GM23338 (cell line): Measurements from ENCODE around the gene SACM1L. TPM values are rescaled to one million over a fixed set of nuclear protein-coding genes. Genes with fewer than 3 reads are reported as not detected.
A peak's percentile ranks its signal among the peaks of the same experiment; 100 is the strongest.

ENCODE experiments used
- ATAC-seq: fragments of 200-7000 bp; cut with Tn5 transposase; 3 replicates; pipeline ENCODE4 v1.9.1; 2020
- DNase-seq: peaks from one replicate; pipeline ENCODE4 v3.0.0-alpha.2; 2015; ENCODE audit warnings: low spot score
- H2AFZ ChIP-seq: fragments of 200-600 bp; sonication (generic); 2 replicates; pipeline ENCODE4 v1.8.0; 2016; ENCODE audit warnings: antibody characterized with exemption, mild to moderate bottlenecking, moderate library complexity
- H3F3A ChIP-seq: fragments of 200-600 bp; sonication (generic); replicated peaks from 2 replicates; pipeline ENCODE4 v1.8.0; 2017; ENCODE audit warnings: antibody characterized with exemption, mixed run types, low read depth
- H3K27ac ChIP-seq: fragments of 200-600 bp; sonication (generic); 2 replicates; pipeline ENCODE4 v1.6.1; 2016; ENCODE audit warnings: low read depth
- H3K27me3 ChIP-seq: fragments of 200-600 bp; sonication (generic); 2 replicates; pipeline ENCODE4 v1.8.0; 2016; ENCODE audit warnings: mild to moderate bottlenecking, mixed run types, moderate library complexity; ENCODE audit not compliant: insufficient read depth
- H3K36me3 ChIP-seq: fragments of 200-600 bp; sonication (generic); 2 replicates; pipeline ENCODE4 v1.8.0; 2016; ENCODE audit warnings: mild to moderate bottlenecking; ENCODE audit not compliant: insufficient read depth
- H3K4me1 ChIP-seq: fragments of 200-600 bp; sonication (generic); 2 replicates; pipeline ENCODE4 v1.8.0; 2016; ENCODE audit warnings: mild to moderate bottlenecking, moderate library complexity; ENCODE audit not compliant: insufficient read depth
- H3K4me2 ChIP-seq: fragments of 200-600 bp; sonication (generic); 2 replicates; pipeline ENCODE4 v1.7.1; 2017; ENCODE audit warnings: mixed run types
- H3K4me3 ChIP-seq: fragments of 200-600 bp; sonication (generic); 2 replicates; pipeline ENCODE4 v1.6.1; 2016; ENCODE audit warnings: mixed run types
- H3K79me2 ChIP-seq: fragments of 200-600 bp; sonication (generic); replicated peaks from 2 replicates; pipeline ENCODE4 v1.8.0; 2017; ENCODE audit warnings: mild to moderate bottlenecking; ENCODE audit not compliant: insufficient read depth
- H3K9me2 ChIP-seq: fragments of 200-600 bp; sonication (generic); 2 replicates; pipeline ENCODE4 v1.8.0; 2017; ENCODE audit not compliant: insufficient read depth
- H4K20me1 ChIP-seq: fragments of 200-600 bp; sonication (generic); replicated peaks from 2 replicates; pipeline ENCODE4 v1.8.0; 2017; ENCODE audit warnings: mild to moderate bottlenecking; ENCODE audit not compliant: insufficient read depth
- H3K27ac Mint-ChIP-seq: 2 replicates; pipeline ENCODE4 v1.8.0; 2020; ENCODE audit warnings: inconsistent platforms, mild to moderate bottlenecking, moderate library complexity, mixed read lengths
- H3K27me3 Mint-ChIP-seq: 3 replicates; pipeline ENCODE4 v1.8.0; 2022; ENCODE audit warnings: low read depth, mild to moderate bottlenecking, moderate library complexity, mixed read lengths, inconsistent platforms; ENCODE audit not compliant: insufficient read depth, poor library complexity
- H3K36me3 Mint-ChIP-seq: 3 replicates; pipeline ENCODE4 v1.8.0; 2021; ENCODE audit warnings: low read depth, mild to moderate bottlenecking, inconsistent platforms, moderate library complexity, mixed read lengths
- H3K4me1 Mint-ChIP-seq: 3 replicates; pipeline ENCODE4 v1.8.0; 2020; ENCODE audit warnings: mild to moderate bottlenecking, inconsistent platforms, mixed read lengths
- H3K4me3 Mint-ChIP-seq: 3 replicates; pipeline ENCODE4 v1.8.0; 2021; ENCODE audit warnings: moderate library complexity, mild to moderate bottlenecking, inconsistent platforms, mixed read lengths
- H3K9me3 Mint-ChIP-seq: 3 replicates; pipeline ENCODE4 v1.8.0; 2020; ENCODE audit warnings: moderate library complexity, mild to moderate bottlenecking, inconsistent platforms, mixed read lengths
- CREB1 ChIP-seq: fragments of 250-450 bp; sonication (Bioruptor Pico); IDR thresholded peaks from 2 replicates; pipeline ENCODE4 v1.5.0; 2020; ENCODE audit warnings: low read depth, mild to moderate bottlenecking, moderate library complexity
- CTCF ChIP-seq, 2 experiments: fragments of 200-600 bp in 1 of 2; sonication (generic) in 1 of 2; conservative IDR thresholded peaks; 2 replicates each; pipeline versions ENCODE4 v1.5.1 to v1.6.1; 2016 to 2017; ENCODE audit warnings: antibody characterized with exemption in 2 of 2, low read depth in 2 of 2, mild to moderate bottlenecking in 2 of 2, moderate library complexity in 1 of 2
- ETS1 ChIP-seq: IDR thresholded peaks from 2 replicates; pipeline ENCODE4 v1.6.1; 2016; ENCODE audit warnings: antibody characterized with exemption
- EZH2 ChIP-seq: fragments of 200-600 bp; sonication (generic); IDR thresholded peaks from one replicate; pipeline ENCODE4 v1.8.0; 2017; ENCODE audit warnings: antibody characterized with exemption, mild to moderate bottlenecking, low read depth; ENCODE audit not compliant: unreplicated experiment
- EZH2phosphoT487 ChIP-seq: fragments of 200-600 bp; sonication (generic); IDR thresholded peaks from one replicate; pipeline ENCODE4 v1.8.1; 2018; ENCODE audit warnings: antibody characterized with exemption; ENCODE audit not compliant: unreplicated experiment
- JUNB ChIP-seq: IDR thresholded peaks from one replicate; pipeline ENCODE4 v1.6.1; 2016; ENCODE audit warnings: antibody characterized with exemption; ENCODE audit not compliant: unreplicated experiment
- NANOG ChIP-seq: IDR thresholded peaks from 2 replicates; pipeline ENCODE4 v1.6.1; 2016; ENCODE audit warnings: antibody characterized with exemption, borderline replicate concordance
- POLR2AphosphoS5 ChIP-seq: IDR thresholded peaks from 2 replicates; pipeline ENCODE4 v1.6.1; 2016; ENCODE audit warnings: antibody characterized with exemption, low read depth
- STAT1 ChIP-seq: IDR thresholded peaks from one replicate; pipeline ENCODE4 v1.6.1; 2016; ENCODE audit warnings: antibody characterized with exemption; ENCODE audit not compliant: unreplicated experiment
- ZNF114 ChIP-seq: fragments of 250-450 bp; sonication (Bioruptor Pico); IDR thresholded peaks from 2 replicates; pipeline ENCODE4 v1.5.0; 2020; ENCODE audit warnings: mild to moderate bottlenecking, moderate library complexity
- ZNF331 ChIP-seq: fragments of 250-450 bp; sonication (Bioruptor Pico); IDR thresholded peaks from 2 replicates; pipeline ENCODE4 v1.5.0; 2020; ENCODE audit warnings: low read depth, mild to moderate bottlenecking, moderate library complexity
- polyA plus RNA-seq: library from polyadenylated mRNA; unstranded; fragments of >200 nt; fragmentation: Nextera tagmentation; extraction: Ambion mirVana; gene quantifications from 2 replicates; pipeline ENCODE4 v1.2.1, GENCODE V29; 2016
- total RNA-seq: library from RNA; depleted of rRNA; stranded (reverse); fragments of >200 nt; shearing (Covaris generic); gene quantifications from 2 replicates; pipeline ENCODE4 v1.2.3, GENCODE V29; 2014
- TF ChIP-seq, protein P1 (sequence below): fragments of 250-450 bp; sonication (Bioruptor Pico); IDR thresholded peaks from 2 replicates; pipeline ENCODE4 v1.5.0; 2020; ENCODE audit warnings: mild to moderate bottlenecking, moderate library complexity
- TF ChIP-seq, protein P2 (sequence below): IDR thresholded peaks from one replicate; pipeline ENCODE4 v1.6.1; 2018; ENCODE audit warnings: antibody characterized with exemption; ENCODE audit not compliant: unreplicated experiment

SACM1L gene
- total and polyA plus RNA-seq, 2 experiments from 2014 or later = 43.5 to 97.8 TPM

DNA sequence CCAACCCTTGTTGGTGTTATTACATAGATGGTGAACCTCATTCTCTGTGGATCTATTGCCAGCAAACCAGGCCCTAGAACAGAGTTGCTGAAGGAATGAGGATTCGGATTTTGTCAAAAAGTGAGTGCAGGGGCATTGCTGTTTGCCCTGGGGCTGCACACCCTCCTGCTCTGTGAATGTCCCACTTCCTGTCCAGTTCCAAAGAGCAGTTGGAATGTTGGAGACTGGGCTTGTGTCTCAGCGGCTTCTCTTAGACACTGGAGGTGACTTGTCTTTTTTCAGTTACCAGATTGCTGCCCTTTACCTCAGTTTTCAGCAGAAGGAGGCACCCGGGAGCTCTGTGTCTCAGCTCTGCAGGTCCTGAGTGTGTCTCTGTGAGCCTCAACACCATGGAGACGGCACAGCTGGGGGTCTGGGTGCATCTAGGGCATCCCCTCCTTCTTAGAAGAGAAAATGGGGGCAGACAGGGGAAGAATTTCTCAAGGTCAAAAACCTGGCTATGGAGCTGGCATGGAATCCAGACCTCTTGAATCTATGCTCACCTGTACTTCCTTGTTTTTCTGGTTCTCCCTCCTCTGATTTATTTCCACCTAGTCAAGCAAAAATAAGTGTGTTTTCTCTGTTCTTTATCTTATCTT is 48.4 kb upstream of the SACM1L start:
- 0 out of 2 replicates have a peak, but pooled peaks cover 6% of the 10 kb centered on the region for H3K9me2 ChIP-seq
- H3K27me3 Mint-ChIP-seq = peaks cover 14% of the 10 kb centered on the region
- peaks cover 45% of the 10 kb centered on the region for H3K4me1 ChIP-seq
- H2AFZ ChIP-seq = no peak overlapping the region
- ATAC-seq = no peak
- peaks cover 5% of the 10 kb centered on the region; the same call in 1 of the 2 replicates for H3K36me3 ChIP-seq
- H3F3A ChIP-seq = no peaks in the 10 kb centered on the region
- peak overlapping the region; percentile 55; the same call in 1 of the 2 replicates for H3K27ac ChIP-seq
- TF ChIP-seq CREB1 (CRISPR knock-in tag) (no peak), NANOG (no peak), JUNB (no peak), STAT1 (no peak), CTCF (conservative IDR thresholded peaks at IDR 0.05; ENCODE audit: low read depth in 2 of 2) (no peak), POLR2AphosphoS5 (no peak), ZNF331 (CRISPR knock-in tag) (no peak), ZNF114 (CRISPR knock-in tag) (no peak), EZH2 (no peak), ETS1 (no peak), EZH2phosphoT487 (no peak)
- TF ChIP-seq, protein P1, sequence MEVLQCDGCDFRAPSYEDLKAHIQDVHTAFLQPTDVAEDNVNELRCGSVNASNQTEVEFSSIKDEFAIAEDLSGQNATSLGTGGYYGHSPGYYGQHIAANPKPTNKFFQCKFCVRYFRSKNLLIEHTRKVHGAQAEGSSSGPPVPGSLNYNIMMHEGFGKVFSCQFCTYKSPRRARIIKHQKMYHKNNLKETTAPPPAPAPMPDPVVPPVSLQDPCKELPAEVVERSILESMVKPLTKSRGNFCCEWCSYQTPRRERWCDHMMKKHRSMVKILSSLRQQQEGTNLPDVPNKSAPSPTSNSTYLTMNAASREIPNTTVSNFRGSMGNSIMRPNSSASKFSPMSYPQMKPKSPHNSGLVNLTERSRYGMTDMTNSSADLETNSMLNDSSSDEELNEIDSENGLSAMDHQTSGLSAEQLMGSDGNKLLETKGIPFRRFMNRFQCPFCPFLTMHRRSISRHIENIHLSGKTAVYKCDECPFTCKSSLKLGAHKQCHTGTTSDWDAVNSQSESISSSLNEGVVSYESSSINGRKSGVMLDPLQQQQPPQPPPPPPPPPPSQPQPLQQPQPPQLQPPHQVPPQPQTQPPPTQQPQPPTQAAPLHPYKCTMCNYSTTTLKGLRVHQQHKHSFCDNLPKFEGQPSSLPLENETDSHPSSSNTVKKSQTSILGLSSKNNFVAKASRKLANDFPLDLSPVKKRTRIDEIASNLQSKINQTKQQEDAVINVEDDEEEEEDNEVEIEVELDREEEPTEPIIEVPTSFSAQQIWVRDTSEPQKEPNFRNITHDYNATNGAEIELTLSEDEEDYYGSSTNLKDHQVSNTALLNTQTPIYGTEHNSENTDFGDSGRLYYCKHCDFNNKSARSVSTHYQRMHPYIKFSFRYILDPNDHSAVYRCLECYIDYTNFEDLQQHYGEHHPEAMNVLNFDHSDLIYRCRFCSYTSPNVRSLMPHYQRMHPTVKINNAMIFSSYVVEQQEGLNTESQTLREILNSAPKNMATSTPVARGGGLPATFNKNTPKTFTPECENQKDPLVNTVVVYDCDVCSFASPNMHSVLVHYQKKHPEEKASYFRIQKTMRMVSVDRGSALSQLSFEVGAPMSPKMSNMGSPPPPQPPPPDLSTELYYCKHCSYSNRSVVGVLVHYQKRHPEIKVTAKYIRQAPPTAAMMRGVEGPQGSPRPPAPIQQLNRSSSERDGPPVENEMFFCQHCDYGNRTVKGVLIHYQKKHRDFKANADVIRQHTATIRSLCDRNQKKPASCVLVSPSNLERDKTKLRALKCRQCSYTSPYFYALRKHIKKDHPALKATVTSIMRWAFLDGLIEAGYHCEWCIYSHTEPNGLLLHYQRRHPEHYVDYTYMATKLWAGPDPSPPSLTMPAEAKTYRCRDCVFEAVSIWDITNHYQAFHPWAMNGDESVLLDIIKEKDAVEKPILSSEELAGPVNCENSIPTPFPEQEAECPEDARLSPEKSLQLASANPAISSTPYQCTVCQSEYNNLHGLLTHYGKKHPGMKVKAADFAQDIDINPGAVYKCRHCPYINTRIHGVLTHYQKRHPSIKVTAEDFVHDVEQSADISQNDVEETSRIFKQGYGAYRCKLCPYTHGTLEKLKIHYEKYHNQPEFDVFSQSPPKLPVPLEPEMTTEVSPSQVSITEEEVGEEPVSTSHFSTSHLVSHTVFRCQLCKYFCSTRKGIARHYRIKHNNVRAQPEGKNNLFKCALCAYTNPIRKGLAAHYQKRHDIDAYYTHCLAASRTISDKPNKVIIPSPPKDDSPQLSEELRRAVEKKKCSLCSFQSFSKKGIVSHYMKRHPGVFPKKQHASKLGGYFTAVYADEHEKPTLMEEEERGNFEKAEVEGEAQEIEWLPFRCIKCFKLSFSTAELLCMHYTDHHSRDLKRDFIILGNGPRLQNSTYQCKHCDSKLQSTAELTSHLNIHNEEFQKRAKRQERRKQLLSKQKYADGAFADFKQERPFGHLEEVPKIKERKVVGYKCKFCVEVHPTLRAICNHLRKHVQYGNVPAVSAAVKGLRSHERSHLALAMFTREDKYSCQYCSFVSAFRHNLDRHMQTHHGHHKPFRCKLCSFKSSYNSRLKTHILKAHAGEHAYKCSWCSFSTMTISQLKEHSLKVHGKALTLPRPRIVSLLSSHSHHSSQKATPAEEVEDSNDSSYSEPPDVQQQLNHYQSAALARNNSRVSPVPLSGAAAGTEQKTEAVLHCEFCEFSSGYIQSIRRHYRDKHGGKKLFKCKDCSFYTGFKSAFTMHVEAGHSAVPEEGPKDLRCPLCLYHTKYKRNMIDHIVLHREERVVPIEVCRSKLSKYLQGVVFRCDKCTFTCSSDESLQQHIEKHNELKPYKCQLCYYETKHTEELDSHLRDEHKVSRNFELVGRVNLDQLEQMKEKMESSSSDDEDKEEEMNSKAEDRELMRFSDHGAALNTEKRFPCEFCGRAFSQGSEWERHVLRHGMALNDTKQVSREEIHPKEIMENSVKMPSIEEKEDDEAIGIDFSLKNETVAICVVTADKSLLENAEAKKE (CRISPR knock-in tag) = no peak
- TF ChIP-seq, protein P2, sequence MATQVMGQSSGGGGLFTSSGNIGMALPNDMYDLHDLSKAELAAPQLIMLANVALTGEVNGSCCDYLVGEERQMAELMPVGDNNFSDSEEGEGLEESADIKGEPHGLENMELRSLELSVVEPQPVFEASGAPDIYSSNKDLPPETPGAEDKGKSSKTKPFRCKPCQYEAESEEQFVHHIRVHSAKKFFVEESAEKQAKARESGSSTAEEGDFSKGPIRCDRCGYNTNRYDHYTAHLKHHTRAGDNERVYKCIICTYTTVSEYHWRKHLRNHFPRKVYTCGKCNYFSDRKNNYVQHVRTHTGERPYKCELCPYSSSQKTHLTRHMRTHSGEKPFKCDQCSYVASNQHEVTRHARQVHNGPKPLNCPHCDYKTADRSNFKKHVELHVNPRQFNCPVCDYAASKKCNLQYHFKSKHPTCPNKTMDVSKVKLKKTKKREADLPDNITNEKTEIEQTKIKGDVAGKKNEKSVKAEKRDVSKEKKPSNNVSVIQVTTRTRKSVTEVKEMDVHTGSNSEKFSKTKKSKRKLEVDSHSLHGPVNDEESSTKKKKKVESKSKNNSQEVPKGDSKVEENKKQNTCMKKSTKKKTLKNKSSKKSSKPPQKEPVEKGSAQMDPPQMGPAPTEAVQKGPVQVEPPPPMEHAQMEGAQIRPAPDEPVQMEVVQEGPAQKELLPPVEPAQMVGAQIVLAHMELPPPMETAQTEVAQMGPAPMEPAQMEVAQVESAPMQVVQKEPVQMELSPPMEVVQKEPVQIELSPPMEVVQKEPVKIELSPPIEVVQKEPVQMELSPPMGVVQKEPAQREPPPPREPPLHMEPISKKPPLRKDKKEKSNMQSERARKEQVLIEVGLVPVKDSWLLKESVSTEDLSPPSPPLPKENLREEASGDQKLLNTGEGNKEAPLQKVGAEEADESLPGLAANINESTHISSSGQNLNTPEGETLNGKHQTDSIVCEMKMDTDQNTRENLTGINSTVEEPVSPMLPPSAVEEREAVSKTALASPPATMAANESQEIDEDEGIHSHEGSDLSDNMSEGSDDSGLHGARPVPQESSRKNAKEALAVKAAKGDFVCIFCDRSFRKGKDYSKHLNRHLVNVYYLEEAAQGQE = no peak
- H3K4me3 ChIP-seq = no peak overlapping the region
- no peak for DNase-seq
- H3K4me3 Mint-ChIP-seq = no peak overlapping the region
- H3K9me3 Mint-ChIP-seq = no peaks in the 10 kb centered on the region
- H3K4me2 ChIP-seq = 0 out of 2 replicates have a peak overlapping the region, but pooled peaks have one; percentile 35
- H4K20me1 ChIP-seq = no peaks in the 10 kb centered on the region; the same call in none of the 2 replicates
- peaks cover 25% of the 10 kb centered on the region for H3K36me3 Mint-ChIP-seq
- H3K27me3 ChIP-seq = no peaks in the 10 kb centered on the region
- H3K27ac Mint-ChIP-seq = peak overlapping the region; percentile 61
- peaks cover 56% of the 10 kb centered on the region for H3K79me2 ChIP-seq
- peaks cover 55% of the 10 kb centered on the region for H3K4me1 Mint-ChIP-seq
